Uterus (tissue), 4 donors: Measurements from ENCODE around the gene DRC7. TPM values are rescaled to one million over a fixed set of nuclear protein-coding genes. Genes with fewer than 3 reads are reported as not detected.

Experiments used
- DNase-seq, 2 donors: peaks; one replicate each; pipeline ENCODE4 v3.0.0-alpha.2; 2019 to 2020
- H3K27ac ChIP-seq, 2 donors: fragments of 200-600 bp; sonication (generic); 1 replicate in 1 of 2; 2 replicates in 1 of 2; pipeline ENCODE4 v1.5.1; 2016 to 2018
- H3K27me3 ChIP-seq, 2 donors: fragments of 200-600 bp; sonication (generic); one replicate each; pipeline ENCODE4 v1.5.1; 2018 to 2019; ENCODE audit warnings: control low read depth in 1 of 2
- H3K36me3 ChIP-seq, 2 donors: fragments of 200-600 bp; sonication (generic); one replicate each; pipeline ENCODE4 v1.5.1; 2019; ENCODE audit warnings: control low read depth in 1 of 2
- H3K4me1 ChIP-seq, 2 donors: fragments of 200-600 bp; sonication (generic); one replicate each; pipeline ENCODE4 v1.5.1; 2018 to 2019; ENCODE audit warnings: control low read depth in 1 of 2
- H3K4me3 ChIP-seq, 2 donors: fragments of 200-600 bp; sonication (generic); 1 replicate in 1 of 2; 2 replicates in 1 of 2; pipeline ENCODE4 v1.5.1; 2018 to 2019; ENCODE audit warnings: mild to moderate bottlenecking in 1 of 2
- H3K9me3 ChIP-seq, 2 donors: fragments of 200-600 bp; sonication (generic); one replicate each; pipeline ENCODE4 v1.5.1; 2019; ENCODE audit warnings: control low read depth in 1 of 2
- POLR2A ChIP-seq, 2 donors: fragments of 450-650 bp; IDR thresholded peaks; one replicate each; pipeline ENCODE4 v1.6.1; 2016; ENCODE audit warnings: antibody characterized with exemption in 2 of 2, mild to moderate bottlenecking in 1 of 2, moderate library complexity in 1 of 2
- intact Hi-C: fragments of 100-400 bp; cut with DNase I; formaldehyde crosslinking; loops from one replicate; pipeline ENCODE4 v1.15.1; 2023; ENCODE audit warnings: low total_unique reads
- total RNA-seq, 4 donors: library from RNA; depleted of rRNA in 3 of 4; stranded (reverse); fragments of >200 nt in 3 of 4; gene quantifications; one replicate each; pipeline versions ENCODE4 v1.1.0 to v1.2.4, GENCODE V29; 2014 to 2023
- TF ChIP-seq, protein P1 (sequence below), 4 experiments: fragments of 200-600 bp in 2 of 4; fragments of 450-650 bp in 2 of 4; sonication (generic) in 2 of 4; IDR thresholded peaks; one replicate each; pipeline ENCODE4 v1.5.1; 2016 to 2019; ENCODE audit warnings: antibody characterized with exemption in 4 of 4, mild to moderate bottlenecking in 2 of 4, moderate library complexity in 1 of 4
- donor health status: DM: yes; HTN: yes; CAD: no.

DRC7 gene
- total RNA-seq, 4 donors from 2014 or later = 0.18 to 5.4 TPM; not detected in 2

DNA sequence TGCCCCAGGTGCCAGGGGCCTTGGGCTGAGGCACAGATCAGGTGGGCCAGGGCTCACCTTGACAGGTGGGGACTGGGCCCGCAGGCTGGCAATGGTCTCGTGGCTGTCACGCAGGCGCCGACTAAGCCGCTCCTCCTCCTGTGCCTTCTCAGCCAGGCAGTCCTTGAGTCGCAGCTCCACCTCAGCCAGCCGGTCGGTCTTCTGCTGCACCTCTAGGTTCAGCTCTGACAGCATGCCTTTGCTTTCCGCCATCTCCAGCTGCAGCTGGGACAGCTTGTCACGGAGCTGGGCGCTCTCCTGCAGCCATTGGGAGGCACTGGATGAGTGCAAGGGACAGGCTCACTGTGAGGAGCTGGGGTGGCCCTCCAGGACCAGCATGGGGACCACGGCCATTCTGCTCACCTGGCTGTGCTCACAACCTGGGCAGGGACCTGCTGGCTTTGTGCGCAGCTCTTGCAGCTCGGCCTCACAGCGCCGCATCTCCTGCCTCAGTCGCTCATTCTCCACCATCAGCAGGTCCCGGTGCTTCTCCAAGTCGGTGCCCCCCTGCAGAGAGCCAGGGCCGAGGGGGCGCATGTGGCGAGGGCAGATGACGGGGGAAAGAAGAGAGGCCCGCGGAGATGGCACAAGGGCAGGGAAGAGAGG is 76.7 kb downstream of the DRC7 start:
- Histone ChIP-seq H3K27me3 (no peaks in the 10 kb centered on the region), H3K9me3 (no peaks in the 10 kb centered on the region), H3K36me3 (no peaks in the 10 kb centered on the region), H3K4me3 (no peak overlapping the region), H3K4me1 (no peaks in the 10 kb centered on the region), H3K27ac (no peak overlapping the region)
- intact Hi-C loops = no loop called here
- TF ChIP-seq, protein P1, sequence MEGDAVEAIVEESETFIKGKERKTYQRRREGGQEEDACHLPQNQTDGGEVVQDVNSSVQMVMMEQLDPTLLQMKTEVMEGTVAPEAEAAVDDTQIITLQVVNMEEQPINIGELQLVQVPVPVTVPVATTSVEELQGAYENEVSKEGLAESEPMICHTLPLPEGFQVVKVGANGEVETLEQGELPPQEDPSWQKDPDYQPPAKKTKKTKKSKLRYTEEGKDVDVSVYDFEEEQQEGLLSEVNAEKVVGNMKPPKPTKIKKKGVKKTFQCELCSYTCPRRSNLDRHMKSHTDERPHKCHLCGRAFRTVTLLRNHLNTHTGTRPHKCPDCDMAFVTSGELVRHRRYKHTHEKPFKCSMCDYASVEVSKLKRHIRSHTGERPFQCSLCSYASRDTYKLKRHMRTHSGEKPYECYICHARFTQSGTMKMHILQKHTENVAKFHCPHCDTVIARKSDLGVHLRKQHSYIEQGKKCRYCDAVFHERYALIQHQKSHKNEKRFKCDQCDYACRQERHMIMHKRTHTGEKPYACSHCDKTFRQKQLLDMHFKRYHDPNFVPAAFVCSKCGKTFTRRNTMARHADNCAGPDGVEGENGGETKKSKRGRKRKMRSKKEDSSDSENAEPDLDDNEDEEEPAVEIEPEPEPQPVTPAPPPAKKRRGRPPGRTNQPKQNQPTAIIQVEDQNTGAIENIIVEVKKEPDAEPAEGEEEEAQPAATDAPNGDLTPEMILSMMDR (IDR thresholded peaks at IDR 0.05) = no peak
- TF ChIP-seq POLR2A (IDR thresholded peaks at IDR 0.05) = no peak
- no peak for DNase-seq

DNA sequence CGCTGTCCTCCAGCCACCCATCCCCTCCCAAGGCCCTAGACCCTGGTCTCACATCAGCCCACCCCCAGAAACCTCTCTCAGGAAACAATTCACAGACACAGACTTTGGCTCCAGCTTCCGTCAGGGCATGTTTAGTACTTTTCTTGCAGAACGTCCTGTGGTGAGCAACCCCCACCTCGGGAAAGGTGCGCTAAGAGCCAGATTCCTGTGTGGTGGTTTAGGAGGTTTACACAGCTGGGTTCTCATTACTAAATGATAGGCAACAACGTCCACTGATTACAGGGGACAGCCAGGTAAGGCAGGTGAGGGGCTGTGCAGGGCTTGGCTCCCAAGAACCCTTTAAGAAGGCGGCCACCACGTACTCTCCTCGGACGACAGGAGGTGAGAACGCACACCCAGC is 78.4 kb downstream of the DRC7 start:
- no peak for TF ChIP-seq POLR2A (IDR thresholded peaks at IDR 0.05)
- TF ChIP-seq, protein P1 (IDR thresholded peaks at IDR 0.05) = no peak
- Histone ChIP-seq H3K4me1 (no peaks in the 10 kb centered on the region), H3K27me3 (no peaks in the 10 kb centered on the region), H3K36me3 (no peaks in the 10 kb centered on the region), H3K4me3 (no peak overlapping the region), H3K27ac (no peak overlapping the region), H3K9me3 (no peaks in the 10 kb centered on the region)
- DNase-seq = no peak
- intact Hi-C loops = no loop called here

DNA sequence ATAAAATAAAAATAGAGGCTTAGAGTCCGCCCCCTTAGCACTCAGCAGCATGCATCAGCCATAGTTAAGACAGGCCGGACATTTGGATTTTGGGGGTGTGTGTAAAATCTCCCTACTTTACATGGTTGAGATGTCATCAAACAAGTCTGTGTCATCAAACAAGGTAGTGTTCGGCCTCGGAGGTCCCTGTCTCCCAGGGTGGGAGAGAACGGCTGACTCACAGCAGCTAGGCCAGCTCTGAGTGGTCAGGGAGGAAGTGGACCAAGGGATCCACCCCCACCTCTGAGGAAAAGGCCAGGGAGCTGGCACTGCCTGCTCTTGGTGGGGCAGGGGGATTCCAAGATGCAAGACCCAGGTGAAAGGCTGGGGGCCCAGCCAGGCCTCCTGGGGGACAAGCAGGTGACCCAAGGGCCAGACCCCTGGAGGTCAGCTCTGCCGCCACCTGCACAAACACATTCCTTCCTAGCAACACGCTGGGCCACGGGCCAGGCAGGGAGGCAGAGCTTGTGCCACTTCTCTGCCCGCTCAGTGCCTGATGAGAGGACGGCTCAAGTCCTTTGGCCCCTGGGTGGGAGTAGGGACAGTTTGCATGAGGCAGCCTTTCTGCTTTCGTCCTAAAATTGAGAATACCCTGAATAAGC is 79.2 kb downstream of the DRC7 start:
- Histone ChIP-seq H3K36me3 (no peaks in the 10 kb centered on the region), H3K4me3 (no peak overlapping the region), H3K4me1 (no peaks in the 10 kb centered on the region), H3K27me3 (no peaks in the 10 kb centered on the region), H3K9me3 (no peaks in the 10 kb centered on the region), H3K27ac (no peak overlapping the region)
- TF ChIP-seq, protein P1 (IDR thresholded peaks at IDR 0.05) = no peak
- no peak for TF ChIP-seq POLR2A (IDR thresholded peaks at IDR 0.05)
- intact Hi-C loops = no loop called here
- DNase-seq = no peak

DNA sequence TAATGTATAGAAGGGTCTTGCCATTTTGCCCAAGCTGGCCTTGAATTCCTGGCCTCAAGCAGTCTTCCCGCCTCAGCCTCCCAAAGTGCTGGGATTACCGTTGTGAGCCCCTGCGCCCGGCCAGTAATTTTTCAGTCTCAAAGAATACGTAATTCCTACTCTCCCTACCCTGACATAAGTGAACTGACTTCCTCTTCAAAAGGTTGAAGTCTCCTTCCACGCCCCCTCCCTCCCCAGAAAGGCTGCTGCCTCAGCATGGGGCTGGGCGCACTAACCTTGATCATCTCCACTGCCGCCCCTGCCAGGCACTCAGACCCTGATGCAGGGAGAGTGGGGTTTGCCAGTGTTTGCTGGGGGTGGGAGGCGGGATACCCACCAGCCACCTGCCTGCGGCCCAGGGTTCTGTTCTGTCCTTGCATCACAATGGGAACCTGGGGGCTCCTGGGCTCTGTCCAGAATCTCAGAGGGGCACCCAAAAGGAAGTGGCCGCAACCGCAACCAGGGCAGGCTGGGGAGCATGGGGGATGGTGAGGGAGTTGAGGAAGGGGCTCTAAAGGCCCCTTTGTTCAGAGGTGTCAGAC is 80.2 kb downstream of the DRC7 start:
- no peaks in the 10 kb centered on the region for H3K27me3 ChIP-seq
- no peak overlapping the region for H3K4me3 ChIP-seq
- intact Hi-C loops = no loop called here
- no peaks in the 10 kb centered on the region for H3K9me3 ChIP-seq
- DNase-seq = no peak
- no peaks in the 10 kb centered on the region for H3K4me1 ChIP-seq
- H3K27ac ChIP-seq = no peak overlapping the region
- no peaks in the 10 kb centered on the region for H3K36me3 ChIP-seq
- TF ChIP-seq POLR2A (IDR thresholded peaks at IDR 0.05) = no peak
- TF ChIP-seq, protein P1 (IDR thresholded peaks at IDR 0.05) = no peak
